Measurements from ENCODE around the gene TUBGCP3. TPM values are rescaled to one million over a fixed set of nuclear protein-coding genes. Genes with fewer than 3 reads are reported as not detected.

Gene TUBGCP3
- total RNA-seq, 1 experiment from 2014 or later, result 51.4 TPM

DNA sequence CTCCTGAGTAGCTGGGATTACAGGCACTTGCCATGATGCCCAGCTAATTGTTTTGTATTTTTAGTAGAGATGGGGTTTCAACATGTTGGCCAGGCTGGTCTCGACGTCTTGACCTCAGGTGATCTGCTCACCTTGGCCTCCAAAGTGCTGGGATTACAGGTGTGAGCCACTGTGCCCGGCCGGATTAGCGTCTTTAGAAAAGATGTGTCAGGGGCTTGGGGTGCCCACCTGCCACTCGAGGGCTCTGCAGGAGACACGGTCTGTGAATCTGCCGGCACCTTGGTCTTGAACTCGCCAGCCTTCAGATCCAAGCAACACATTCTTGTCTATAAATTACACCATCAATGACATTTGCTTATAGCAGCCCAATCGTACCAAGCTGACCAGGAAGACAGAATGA lies 38.8 kb upstream of the TUBGCP3 start:
- Histone ChIP-seq H3K9me3 (ENCODE audit: control insufficient read depth in 1 of 2, insufficient read depth in 1 of 2, low read depth in 1 of 2, low read length in 2 of 2) (no peaks in the 10 kb centered on the region), H2AFZ (ENCODE audit: low read depth, low read length, poor library complexity, severe bottlenecking) (no peak overlapping the region), H3K36me3 (ENCODE audit: control insufficient read depth in 1 of 2, insufficient read depth in 2 of 2, low read length in 2 of 2) (no peaks in the 10 kb centered on the region), H3K4me2 (ENCODE audit: low read length) (no peak overlapping the region), H3K9ac (ENCODE audit: low read length) (no peak overlapping the region), H3K27ac (ENCODE audit: low read depth, low read length) (no peak overlapping the region), H3K4me1 (ENCODE audit: control insufficient read depth in 1 of 2, insufficient read depth in 2 of 2, low read length in 2 of 2) (no peaks in the 10 kb centered on the region), H3K27me3 (ENCODE audit: insufficient read depth, low read length) (no peaks in the 10 kb centered on the region), H4K20me1 (ENCODE audit: insufficient read depth) (no peaks in the 10 kb centered on the region), H3K79me2 (ENCODE audit: insufficient read depth, low read length) (no peaks in the 10 kb centered on the region), H3K9me2 (ENCODE audit: insufficient read depth) (no peaks in the 10 kb centered on the region), H3K4me3 (replicated peaks in 1 of 2; ENCODE audit: low read depth in 1 of 2, low read length in 2 of 2) (no peak overlapping the region)
- BruUV-seq (replicated peaks), result no TSS peak
- ChIA-PET POLR2A (no interaction called here), CTCF (no interaction called here), RAD21 (ENCODE audit: low non-redundant PET in 1 of 2, low total read pairs in 2 of 2, uncharacterized antibody in 2 of 2, unreplicated experiment in 2 of 2) (interaction anchor here in 1 of 2 experiments (0.7 kb wide), 1 partner anchor 100 kb away, joined by 3 read pairs; no protein-coding TSS in a partner anchor)
- intact Hi-C loops (cut with micrococcal nuclease), result no loop called here
- DNase-seq (ENCODE audit: low read depth, low spot score), result no peak
- ATAC-seq, result no peak
- no peak for TF ChIP-seq EGR1 (IDR thresholded peaks at IDR 0.05; ENCODE audit: low read depth)
- TF ChIP-seq CBX3 (IDR thresholded peaks at IDR 0.05; ENCODE audit: low read depth), result no peak
- TF ChIP-seq SIN3A (IDR thresholded peaks at IDR 0.05; ENCODE audit: low read depth), result no peak
- TF ChIP-seq ZFX (IDR thresholded peaks at IDR 0.05), result no peak
- TF ChIP-seq JUND (IDR thresholded peaks at IDR 0.05), result no peak
- no peak for TF ChIP-seq ZNF274 (IDR thresholded peaks at IDR 0.05; ENCODE audit: low read depth, low read length)
- TF ChIP-seq CEBPB (IDR thresholded peaks at IDR 0.05; ENCODE audit: low read depth), result no peak
- TF ChIP-seq SRF (IDR thresholded peaks at IDR 0.05; ENCODE audit: low read depth), result no peak
- no peak for TF ChIP-seq YY1 (IDR thresholded peaks at IDR 0.05; ENCODE audit: extremely low read depth, insufficient replicate concordance, low read depth, low read length)
- no peak for TF ChIP-seq TCF7L2 (IDR thresholded peaks at IDR 0.05; ENCODE audit: borderline replicate concordance, extremely low read depth, insufficient read depth, insufficient read length)
- TF ChIP-seq POLR2A (IDR thresholded peaks at IDR 0.05; ENCODE audit: borderline replicate concordance, extremely low read depth, insufficient read depth, insufficient read length), result no peak

DNA sequence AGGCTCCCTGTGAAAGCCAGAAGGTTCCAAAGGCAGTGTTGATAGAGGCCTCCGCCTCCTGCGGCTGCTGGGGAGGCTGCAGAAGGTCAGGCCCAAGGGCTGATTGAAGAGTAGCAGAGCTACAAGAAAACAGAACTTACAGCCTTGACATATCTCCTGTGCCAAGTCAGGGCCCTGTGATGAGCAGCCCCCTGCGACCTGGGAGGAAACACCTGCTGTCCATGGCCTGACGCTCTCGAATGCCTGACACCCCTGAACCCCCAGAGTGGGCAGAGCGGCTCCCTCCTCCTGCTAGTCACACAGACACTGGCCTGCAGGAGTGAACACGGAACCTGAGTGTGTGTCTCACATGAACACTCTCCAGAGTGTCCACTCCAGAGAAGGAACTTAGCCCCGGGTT lies 38.2 kb upstream of the TUBGCP3 start:
- no peak for TF ChIP-seq YY1 (IDR thresholded peaks at IDR 0.05; ENCODE audit: extremely low read depth, insufficient replicate concordance, low read depth, low read length)
- TF ChIP-seq SIN3A (IDR thresholded peaks at IDR 0.05; ENCODE audit: low read depth), result no peak
- TF ChIP-seq REST (IDR thresholded peaks at IDR 0.05; ENCODE audit: low read depth), result no peak
- no peak for TF ChIP-seq FOSL1 (IDR thresholded peaks at IDR 0.05; ENCODE audit: low read depth)
- no peak for TF ChIP-seq EGR1 (IDR thresholded peaks at IDR 0.05; ENCODE audit: low read depth)
- no peak for TF ChIP-seq EZH2 (IDR thresholded peaks at IDR 0.05)
- no peak for TF ChIP-seq MAX (IDR thresholded peaks at IDR 0.05)
- TF ChIP-seq JUND (IDR thresholded peaks at IDR 0.05), result no peak
- TF ChIP-seq, protein P1, sequence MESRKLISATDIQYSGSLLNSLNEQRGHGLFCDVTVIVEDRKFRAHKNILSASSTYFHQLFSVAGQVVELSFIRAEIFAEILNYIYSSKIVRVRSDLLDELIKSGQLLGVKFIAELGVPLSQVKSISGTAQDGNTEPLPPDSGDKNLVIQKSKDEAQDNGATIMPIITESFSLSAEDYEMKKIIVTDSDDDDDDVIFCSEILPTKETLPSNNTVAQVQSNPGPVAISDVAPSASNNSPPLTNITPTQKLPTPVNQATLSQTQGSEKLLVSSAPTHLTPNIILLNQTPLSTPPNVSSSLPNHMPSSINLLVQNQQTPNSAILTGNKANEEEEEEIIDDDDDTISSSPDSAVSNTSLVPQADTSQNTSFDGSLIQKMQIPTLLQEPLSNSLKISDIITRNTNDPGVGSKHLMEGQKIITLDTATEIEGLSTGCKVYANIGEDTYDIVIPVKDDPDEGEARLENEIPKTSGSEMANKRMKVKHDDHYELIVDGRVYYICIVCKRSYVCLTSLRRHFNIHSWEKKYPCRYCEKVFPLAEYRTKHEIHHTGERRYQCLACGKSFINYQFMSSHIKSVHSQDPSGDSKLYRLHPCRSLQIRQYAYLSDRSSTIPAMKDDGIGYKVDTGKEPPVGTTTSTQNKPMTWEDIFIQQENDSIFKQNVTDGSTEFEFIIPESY (IDR thresholded peaks at IDR 0.05; ENCODE audit: extremely low read depth, insufficient replicate concordance, low read length), result no peak
- TF ChIP-seq CEBPB (IDR thresholded peaks at IDR 0.05; ENCODE audit: low read depth), result no peak
- TF ChIP-seq RAD21 (IDR thresholded peaks at IDR 0.05; ENCODE audit: low read depth), result no peak
- no peaks in the 10 kb centered on the region for H3K4me1 ChIP-seq (ENCODE audit: control insufficient read depth in 1 of 2, insufficient read depth in 2 of 2, low read length in 2 of 2)
- no peaks in the 10 kb centered on the region for H3K79me2 ChIP-seq (ENCODE audit: insufficient read depth, low read length)
- RAD21 ChIA-PET (ENCODE audit: low non-redundant PET in 1 of 2, low total read pairs in 2 of 2, uncharacterized antibody in 2 of 2, unreplicated experiment in 2 of 2), result no interaction called here
- CTCF ChIA-PET, result no interaction called here
- no peak for DNase-seq (ENCODE audit: low read depth, low spot score)
- intact Hi-C loops (cut with micrococcal nuclease), result no loop called here
- H3K9me2 ChIP-seq (ENCODE audit: insufficient read depth), result no peaks in the 10 kb centered on the region
- no peaks in the 10 kb centered on the region for H3K27me3 ChIP-seq (ENCODE audit: insufficient read depth, low read length)
- no peak overlapping the region for H3K4me3 ChIP-seq (replicated peaks in 1 of 2; ENCODE audit: low read depth in 1 of 2, low read length in 2 of 2)
- BruUV-seq (replicated peaks), result no TSS peak
- no peak overlapping the region for H3K9ac ChIP-seq (ENCODE audit: low read length)
- no peak for ATAC-seq
- H2AFZ ChIP-seq (ENCODE audit: low read depth, low read length, poor library complexity, severe bottlenecking), result no peak overlapping the region
- H3K27ac ChIP-seq (ENCODE audit: low read depth, low read length), result no peak overlapping the region
- H3K36me3 ChIP-seq (ENCODE audit: control insufficient read depth in 1 of 2, insufficient read depth in 2 of 2, low read length in 2 of 2), result no peaks in the 10 kb centered on the region
- H4K20me1 ChIP-seq (ENCODE audit: insufficient read depth), result no peaks in the 10 kb centered on the region
- POLR2A ChIA-PET, result no interaction called here
- H3K4me2 ChIP-seq (ENCODE audit: low read length), result no peak overlapping the region
- no peaks in the 10 kb centered on the region for H3K9me3 ChIP-seq (ENCODE audit: control insufficient read depth in 1 of 2, insufficient read depth in 1 of 2, low read depth in 1 of 2, low read length in 2 of 2)

Data from HCT116 (cell line).